Mammary epithelial cell (primary cell): ENCODE data around the gene ZNF200.

ENCODE experiments used
- EZH2 ChIP-seq: IDR thresholded peaks from 2 replicates; pipeline ENCODE4 v1.6.1; 2012; ENCODE audit warnings: low read length, inconsistent platforms, borderline replicate concordance
- TF ChIP-seq, protein P1 (sequence below), 2 donors: IDR thresholded peaks in 1 of 2; conservative IDR thresholded peaks in 1 of 2; 2 replicates each; pipeline ENCODE4 v1.5.1; 2011 to 2012; ENCODE audit warnings: inconsistent platforms in 2 of 2, low read length in 2 of 2, mild to moderate bottlenecking in 2 of 2, control low read depth in 1 of 2, low read depth in 1 of 2; ENCODE audit not compliant: insufficient read depth in 1 of 2; ENCODE audit errors: extremely low read depth in 1 of 2

- TF ChIP-seq, protein P1, sequence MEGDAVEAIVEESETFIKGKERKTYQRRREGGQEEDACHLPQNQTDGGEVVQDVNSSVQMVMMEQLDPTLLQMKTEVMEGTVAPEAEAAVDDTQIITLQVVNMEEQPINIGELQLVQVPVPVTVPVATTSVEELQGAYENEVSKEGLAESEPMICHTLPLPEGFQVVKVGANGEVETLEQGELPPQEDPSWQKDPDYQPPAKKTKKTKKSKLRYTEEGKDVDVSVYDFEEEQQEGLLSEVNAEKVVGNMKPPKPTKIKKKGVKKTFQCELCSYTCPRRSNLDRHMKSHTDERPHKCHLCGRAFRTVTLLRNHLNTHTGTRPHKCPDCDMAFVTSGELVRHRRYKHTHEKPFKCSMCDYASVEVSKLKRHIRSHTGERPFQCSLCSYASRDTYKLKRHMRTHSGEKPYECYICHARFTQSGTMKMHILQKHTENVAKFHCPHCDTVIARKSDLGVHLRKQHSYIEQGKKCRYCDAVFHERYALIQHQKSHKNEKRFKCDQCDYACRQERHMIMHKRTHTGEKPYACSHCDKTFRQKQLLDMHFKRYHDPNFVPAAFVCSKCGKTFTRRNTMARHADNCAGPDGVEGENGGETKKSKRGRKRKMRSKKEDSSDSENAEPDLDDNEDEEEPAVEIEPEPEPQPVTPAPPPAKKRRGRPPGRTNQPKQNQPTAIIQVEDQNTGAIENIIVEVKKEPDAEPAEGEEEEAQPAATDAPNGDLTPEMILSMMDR (conservative IDR thresholded peaks at IDR 0.05 in 1 of 2, IDR thresholded peaks at IDR 0.05 in 1 of 2; ENCODE audit: extremely low read depth in 1 of 2, insufficient read depth in 1 of 2, low read depth in 1 of 2, low read length in 2 of 2): no peak
- TF ChIP-seq EZH2: no peak
Measured at GRCh38 chr16:3216263-3216640, 18.7 kb downstream of the ZNF200 start.
